ENCODE measurements around the gene BRD9.
"Not testable (repeated sequence)": the region's sequence is repeated elsewhere in the genome, so short reads cannot be mapped to it uniquely, and the experiment has no call there.

Gene BRD9

GRCh38 chr5:855771-856530, 36.6 kb downstream of the BRD9 start:
- peaks cover 11% of the 10 kb centered on the region for H3K27me3 Mint-ChIP-seq
- H3K9me3 Mint-ChIP-seq = no peaks in the 10 kb centered on the region
- H3K4me3 Mint-ChIP-seq = no peak overlapping the region
- no peak overlapping the region for H3K27ac Mint-ChIP-seq
- H3K4me1 Mint-ChIP-seq (ENCODE audit: low read depth) = no peaks in the 10 kb centered on the region
- peaks cover 24% of the 10 kb centered on the region for H3K36me3 Mint-ChIP-seq (ENCODE audit: low read depth)
- no peak for DNase-seq

- H3K27me3 Mint-ChIP-seq = peaks cover 13% of the 10 kb centered on the region
- H3K4me1 Mint-ChIP-seq (ENCODE audit: low read depth) = no peaks in the 10 kb centered on the region
Measured at GRCh38 chr5:854966-855743, 37.4 kb downstream of the BRD9 start.

GRCh38 chr5:854217-854616, 38.4 kb downstream of the BRD9 start:
- Mint-ChIP-seq H3K9me3 (no peaks in the 10 kb centered on the region), H3K27ac (no peak overlapping the region), H3K4me3 (no peak overlapping the region), H3K27me3 (peaks cover 18% of the 10 kb centered on the region), H3K4me1 (ENCODE audit: low read depth) (no peaks in the 10 kb centered on the region), H3K36me3 (ENCODE audit: low read depth) (peaks cover 9% of the 10 kb centered on the region)
- DNase-seq = no peak

More at GRCh38 chr5:854966-855743, 37.4 kb downstream of the BRD9 start:
- Mint-ChIP-seq H3K27ac (no peak overlapping the region), H3K9me3 (no peaks in the 10 kb centered on the region), H3K4me3 (no peak overlapping the region), H3K36me3 (ENCODE audit: low read depth) (peaks cover 17% of the 10 kb centered on the region)
- DNase-seq = no peak

- not testable (repeated sequence) for H3K9me3 Mint-ChIP-seq; H3K4me1 Mint-ChIP-seq (ENCODE audit: low read depth); DNase-seq; H3K4me3 Mint-ChIP-seq; H3K27ac Mint-ChIP-seq; H3K36me3 Mint-ChIP-seq (ENCODE audit: low read depth)
- peaks cover 22% of the 10 kb centered on the region for H3K27me3 Mint-ChIP-seq
Measured at GRCh38 chr5:853416-854090, 39.0 kb downstream of the BRD9 start.

GRCh38 chr5:852431-853401, 39.9 kb downstream of the BRD9 start:
- Mint-ChIP-seq H3K27ac (no peak overlapping the region), H3K27me3 (peaks cover 22% of the 10 kb centered on the region), H3K4me3 (no peak overlapping the region), H3K9me3 (no peaks in the 10 kb centered on the region), H3K4me1 (ENCODE audit: low read depth) (no peaks in the 10 kb centered on the region), H3K36me3 (ENCODE audit: low read depth) (no peaks in the 10 kb centered on the region)
- no peak for DNase-seq

GRCh38 chr5:852018-852417, 40.6 kb downstream of the BRD9 start:
- H3K36me3 Mint-ChIP-seq (ENCODE audit: low read depth) = no peaks in the 10 kb centered on the region
- peaks cover 22% of the 10 kb centered on the region for H3K27me3 Mint-ChIP-seq
- H3K27ac Mint-ChIP-seq = no peak overlapping the region
- H3K4me3 Mint-ChIP-seq = no peak overlapping the region
- H3K9me3 Mint-ChIP-seq = no peaks in the 10 kb centered on the region
- no peaks in the 10 kb centered on the region for H3K4me1 Mint-ChIP-seq (ENCODE audit: low read depth)
- no peak for DNase-seq

- Mint-ChIP-seq H3K9me3 (no peaks in the 10 kb centered on the region), H3K4me3 (no peak overlapping the region), H3K27me3 (peaks cover 22% of the 10 kb centered on the region), H3K4me1 (ENCODE audit: low read depth) (peaks cover 4% of the 10 kb centered on the region), H3K27ac (no peak overlapping the region), H3K36me3 (ENCODE audit: low read depth) (no peaks in the 10 kb centered on the region)
- no peak for DNase-seq
Measured at GRCh38 chr5:851553-851952, 41.0 kb downstream of the BRD9 start.

GRCh38 chr5:851076-851475, 41.5 kb downstream of the BRD9 start:
- Mint-ChIP-seq H3K9me3 (no peaks in the 10 kb centered on the region), H3K4me3 (no peak overlapping the region), H3K27me3 (peaks cover 22% of the 10 kb centered on the region), H3K4me1 (ENCODE audit: low read depth) (peaks cover 7% of the 10 kb centered on the region), H3K27ac (no peak overlapping the region), H3K36me3 (ENCODE audit: low read depth) (no peaks in the 10 kb centered on the region)
- no peak for DNase-seq

- Mint-ChIP-seq H3K27ac (no peak within 1 kb of the TSS), H3K36me3 (ENCODE audit: low read depth) (no peaks in the 10 kb centered on the region), H3K9me3 (no peaks in the 10 kb centered on the region), H3K4me1 (ENCODE audit: low read depth) (peaks cover 7% of the 10 kb centered on the region), H3K4me3 (no peak within 1 kb of the TSS), H3K27me3 (peaks cover 22% of the 10 kb centered on the region)
- DNase-seq = no peak
Measured at GRCh38 chr5:850511-851006, 42.0 kb downstream of the BRD9 start, which contains the start of gene ZDHHC11. Gene ZDHHC11, minus strand, starts transcription at chr5:850986. Its CDS starts 384 bp downstream, at chr5:850602.

GRCh38 chr5:849651-850301, 42.8 kb downstream of the BRD9 start:
- DNase-seq = no peak
- Mint-ChIP-seq H3K9me3 (no peaks in the 10 kb centered on the region), H3K4me1 (ENCODE audit: low read depth) (peaks cover 7% of the 10 kb centered on the region), H3K4me3 (no peak overlapping the region), H3K27me3 (peaks cover 22% of the 10 kb centered on the region), H3K36me3 (ENCODE audit: low read depth) (no peaks in the 10 kb centered on the region), H3K27ac (no peak overlapping the region)

GRCh38 chr5:848671-849111, 43.9 kb downstream of the BRD9 start:
- DNase-seq = no peak
- H3K9me3 Mint-ChIP-seq = no peaks in the 10 kb centered on the region
- H3K27ac Mint-ChIP-seq = peak overlapping the region; percentile 38
- no peak overlapping the region for H3K4me3 Mint-ChIP-seq
- peaks cover 7% of the 10 kb centered on the region for H3K4me1 Mint-ChIP-seq (ENCODE audit: low read depth)
- H3K36me3 Mint-ChIP-seq (ENCODE audit: low read depth) = no peaks in the 10 kb centered on the region
- H3K27me3 Mint-ChIP-seq = peaks cover 22% of the 10 kb centered on the region

GRCh38 chr5:847736-848135, 44.9 kb downstream of the BRD9 start:
- H3K27ac Mint-ChIP-seq; H3K4me1 Mint-ChIP-seq (ENCODE audit: low read depth): not testable (repeated sequence)

GRCh38 chr5:847212-847611, 45.4 kb downstream of the BRD9 start:
- DNase-seq; H3K4me3 Mint-ChIP-seq; H3K4me1 Mint-ChIP-seq (ENCODE audit: low read depth); H3K9me3 Mint-ChIP-seq; H3K36me3 Mint-ChIP-seq (ENCODE audit: low read depth); H3K27ac Mint-ChIP-seq: not testable (repeated sequence)
- peaks cover 19% of the 10 kb centered on the region for H3K27me3 Mint-ChIP-seq

More at GRCh38 chr5:847736-848135, 44.9 kb downstream of the BRD9 start:
- H3K9me3 Mint-ChIP-seq; H3K36me3 Mint-ChIP-seq (ENCODE audit: low read depth); DNase-seq; H3K4me3 Mint-ChIP-seq: not testable (repeated sequence)
- peaks cover 22% of the 10 kb centered on the region for H3K27me3 Mint-ChIP-seq
